Lung (tissue), 12 donors: ENCODE results near the gene THRB. TPM values are rescaled to one million over a fixed set of nuclear protein-coding genes. Genes with fewer than 3 reads are reported as not detected.

Experiments used
- ATAC-seq: fragments of 200-7000 bp; cut with Tn5 transposase; one replicate; pipeline ENCODE4 v1.9.1; 2020; ENCODE audit warnings: moderate number of reproducible peaks; ENCODE audit not compliant: insufficient read depth, low FRiP score
- DNase-seq, 3 donors: peaks; one replicate each; pipeline ENCODE4 v3.0.0-alpha.2; 2013 to 2017
- H3K27ac ChIP-seq, 2 donors: one replicate each; pipeline ENCODE4 v1.5.1; 2013; ENCODE audit warnings: mild to moderate bottlenecking in 2 of 2, moderate library complexity in 2 of 2, control low read depth in 1 of 2, inconsistent platforms in 1 of 2, low read depth in 1 of 2, low read length in 1 of 2
- H3K27me3 ChIP-seq, 3 donors: one replicate each; pipeline ENCODE4 v1.5.1; 2013; ENCODE audit warnings: low read length in 2 of 3; ENCODE audit not compliant: control insufficient read depth in 3 of 3, insufficient read depth in 3 of 3
- H3K36me3 ChIP-seq, 4 donors: one replicate each; pipeline ENCODE4 v1.5.1; 2013; ENCODE audit warnings: low read length in 4 of 4, mild to moderate bottlenecking in 1 of 4, moderate library complexity in 1 of 4; ENCODE audit not compliant: control insufficient read depth in 4 of 4, insufficient read depth in 4 of 4
- H3K4me1 ChIP-seq, 5 donors: one replicate each; pipeline ENCODE4 v1.5.1; 2013; ENCODE audit warnings: low read length in 5 of 5, mild to moderate bottlenecking in 2 of 5, moderate library complexity in 1 of 5; ENCODE audit not compliant: control insufficient read depth in 5 of 5, insufficient read depth in 5 of 5
- H3K4me3 ChIP-seq: one replicate; pipeline ENCODE4 v1.5.1; 2013; ENCODE audit warnings: mild to moderate bottlenecking, control low read depth, moderate library complexity
- H3K9ac ChIP-seq, 2 donors: one replicate each; pipeline ENCODE4 v1.5.1; 2013; ENCODE audit warnings: low read length in 2 of 2, control low read depth in 1 of 2; ENCODE audit not compliant: insufficient read depth in 1 of 2
- H3K9me3 ChIP-seq, 4 donors: one replicate each; pipeline ENCODE4 v1.5.1; 2013; ENCODE audit warnings: low read length in 3 of 4, mild to moderate bottlenecking in 1 of 4, moderate library complexity in 1 of 4; ENCODE audit not compliant: control insufficient read depth in 4 of 4, insufficient read depth in 3 of 4
- CTCF ChIP-seq: IDR thresholded peaks from 2 replicates; pipeline ENCODE4 v1.5.1; 2012; ENCODE audit warnings: mild to moderate bottlenecking; ENCODE audit errors: control extremely low read depth, extremely low read depth
- WGBS, 2 donors: extraction: QIAGEN DNeasy Blood & Tissue Kit; methylation state at CpG; one replicate each; pipeline ENCODE4 v1.1.7; 2013; 5-methylcytosine and 5-hydroxymethylcytosine counted together
- polyA plus RNA-seq, 2 donors: library from polyadenylated mRNA; stranded (reverse); fragments of 200-250 nt; gene quantifications; one replicate each; pipeline ENCODE4 v1.2.1, GENCODE V29; 2013
- total RNA-seq, 2 donors: library from RNA; depleted of rRNA in 1 of 2; stranded (reverse); fragments of >200 nt in 1 of 2; gene quantifications; one replicate each; pipeline ENCODE4 v1.2.1, GENCODE V29; 2014 to 2021
- donor health status: control.
- donor health status: control.
- donor health status: Bipolar disorder and iron deficiency.
- donor health status: healthy.
- donor health status: DM: yes; HTN: yes; CAD: no.

THRB gene
- total and polyA plus RNA-seq, 4 donors = 2.1 to 23.5 (median 6.1) TPM

- Histone ChIP-seq H3K27ac (no peak overlapping the region), H3K27me3 (no peaks in the 10 kb centered on the region), H3K4me1 (peaks cover 0 to 4% (median 0%) of the 10 kb centered on the region in 5 donors), H3K9me3 (no peaks in the 10 kb centered on the region), H3K36me3 (no peaks in the 10 kb centered on the region), H3K4me3 (no peak overlapping the region), H3K9ac (no peak overlapping the region)
- 96 to 97% methylated on average over 3 of the region's 3 CpGs for WGBS, 2 donors
- TF ChIP-seq CTCF = no peak
- no peak for DNase-seq
- no peak for ATAC-seq
Measured at GRCh38 chr3:24192469-24193056, 302.1 kb downstream of the THRB start.

DNA sequence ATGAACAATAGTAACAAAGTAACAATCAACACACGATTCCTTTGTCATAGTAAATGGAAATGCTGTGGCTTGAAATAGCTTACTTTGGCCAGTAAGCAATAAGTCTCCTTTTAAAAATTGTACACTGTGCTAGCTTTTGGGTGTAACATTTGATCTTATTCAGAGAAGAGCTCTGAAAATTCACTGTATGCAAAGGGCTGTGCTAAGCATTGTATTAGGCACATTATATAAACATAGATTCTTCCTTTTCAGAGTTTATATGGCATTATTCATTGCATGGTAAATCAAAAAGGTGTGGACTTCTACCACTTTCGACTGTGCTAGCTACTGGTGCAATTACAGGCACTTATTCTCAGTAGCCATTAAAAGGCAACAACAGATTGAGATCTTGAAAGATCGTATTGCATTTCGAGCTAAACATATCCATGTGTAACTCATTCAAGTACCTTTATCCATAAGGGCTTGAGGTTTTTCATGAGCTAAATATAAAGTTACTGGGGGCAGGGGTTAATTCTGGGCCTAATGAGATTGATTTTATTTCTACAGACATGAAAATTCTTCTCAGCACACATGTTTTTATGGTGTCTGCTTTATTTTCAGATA is 302.7 kb downstream of the THRB start:
- no peak for TF ChIP-seq CTCF
- WGBS, 2 donors = 81 to 87% methylated on average over 4 of the region's 4 CpGs
- DNase-seq = no peak
- Histone ChIP-seq H3K4me1 (peaks cover 0 to 4% (median 0%) of the 10 kb centered on the region in 5 donors), H3K27ac (no peak overlapping the region), H3K9ac (no peak overlapping the region), H3K9me3 (no peaks in the 10 kb centered on the region), H3K4me3 (no peak overlapping the region), H3K27me3 (no peaks in the 10 kb centered on the region), H3K36me3 (no peaks in the 10 kb centered on the region)
- no peak for ATAC-seq

- 93 to 94% methylated on average over 8 of the region's 8 CpGs for WGBS, 2 donors
Measured at GRCh38 chr3:24190256-24190655, 304.4 kb downstream of the THRB start.

More at GRCh38 chr3:24190256-24190655, 304.4 kb downstream of the THRB start:
- DNase-seq (no peak), ATAC-seq (no peak)
- no peaks in the 10 kb centered on the region for H3K36me3 ChIP-seq
- no peaks in the 10 kb centered on the region for H3K9me3 ChIP-seq
- peaks cover 0 to 4% (median 0%) of the 10 kb centered on the region in 5 donors for H3K4me1 ChIP-seq
- no peak overlapping the region for H3K4me3 ChIP-seq
- no peak overlapping the region for H3K9ac ChIP-seq
- TF ChIP-seq CTCF = no peak
- no peak overlapping the region for H3K27ac ChIP-seq
- H3K27me3 ChIP-seq = no peaks in the 10 kb centered on the region
